Measurements from ENCODE around the gene PKMYT1.
"Not testable (repeated sequence)": the region's sequence is repeated elsewhere in the genome, so short reads cannot be mapped to it uniquely, and the experiment has no call there.

The PKMYT1 gene

DNA sequence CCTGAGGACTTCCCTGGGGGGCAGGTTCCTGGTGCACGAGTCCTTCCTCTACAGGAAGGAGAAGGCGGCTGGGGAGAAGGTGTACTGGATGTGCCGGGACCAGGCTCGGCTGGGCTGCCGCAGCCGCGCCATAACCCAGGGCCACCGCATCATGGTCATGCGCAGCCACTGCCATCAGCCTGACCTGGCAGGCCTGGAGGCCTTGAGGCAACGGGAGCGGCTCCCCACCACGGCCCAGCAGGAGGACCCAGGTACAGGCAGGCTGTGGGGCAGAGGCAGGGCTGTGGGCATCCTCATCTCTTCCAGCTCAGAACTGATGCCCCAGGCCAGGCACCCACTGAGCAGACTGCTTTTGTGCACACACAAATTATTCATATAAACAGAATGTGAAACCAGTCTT, 42.0 kb downstream of the PKMYT1 start:
- H3K4me3 ChIP-seq (ENCODE audit: low read depth, low read length): no peak overlapping the region

GRCh38 chr16:2937170-2937569, 43.1 kb downstream of the PKMYT1 start:
- H3K4me3 ChIP-seq (ENCODE audit: low read depth, low read length): no peak overlapping the region

DNA sequence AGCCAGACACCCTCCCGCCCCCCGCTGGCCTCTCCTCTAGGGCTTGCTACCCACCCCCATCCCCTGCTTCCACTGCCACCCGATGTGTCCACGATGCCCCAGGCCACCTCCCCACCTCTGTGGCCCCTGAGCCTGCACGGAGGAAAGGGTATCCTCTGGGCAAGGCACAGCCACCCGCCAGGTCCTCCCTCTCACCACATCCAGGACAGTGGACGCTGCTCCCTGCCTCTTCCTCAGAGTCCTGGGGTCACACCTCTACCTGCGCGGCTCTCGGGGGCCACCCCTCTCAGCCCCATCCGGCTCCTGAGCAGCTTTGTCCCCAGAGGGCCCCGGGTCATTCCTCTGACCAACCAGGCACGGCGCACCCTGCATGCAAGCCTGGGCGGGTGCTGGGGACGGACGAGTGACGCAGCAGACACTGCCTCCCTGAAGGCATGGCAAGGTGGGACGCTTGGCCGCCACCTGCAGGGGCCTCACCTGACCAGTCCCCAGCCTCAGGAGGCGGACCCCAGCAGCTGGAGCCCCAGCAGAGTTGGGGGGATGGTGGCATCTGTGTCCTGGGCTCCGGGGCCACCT, 43.7 kb downstream of the PKMYT1 start:
- H3K4me3 ChIP-seq (ENCODE audit: low read depth, low read length): no peak overlapping the region

GRCh38 chr16:2934450-2934849, 45.8 kb downstream of the PKMYT1 start:
- H3K4me3 ChIP-seq (ENCODE audit: low read depth, low read length): no peak overlapping the region

DNA sequence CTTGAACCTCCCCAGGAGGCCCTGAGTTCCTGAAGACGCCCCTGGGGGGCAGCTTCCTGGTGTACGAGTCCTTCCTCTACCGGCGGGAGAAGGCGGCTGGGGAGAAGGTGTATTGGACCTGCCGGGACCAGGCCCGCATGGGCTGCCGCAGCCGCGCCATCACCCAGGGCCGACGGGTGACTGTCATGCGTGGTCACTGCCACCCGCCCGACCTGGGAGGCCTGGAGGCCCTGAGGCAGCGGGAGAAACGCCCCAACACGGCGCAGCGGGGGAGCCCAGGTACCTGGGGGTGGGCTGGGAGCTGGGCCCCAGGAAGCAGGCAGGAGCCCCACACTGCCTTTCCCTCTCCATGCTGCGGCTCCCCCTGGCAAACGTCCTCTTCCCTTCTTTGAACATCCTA, 46.5 kb downstream of the PKMYT1 start:
- H3K4me3 ChIP-seq (ENCODE audit: low read depth, low read length): no peak overlapping the region

- H3K4me3 ChIP-seq (ENCODE audit: low read depth, low read length): no peak overlapping the region
Measured at GRCh38 chr16:2933136-2933535, 47.1 kb downstream of the PKMYT1 start.

DNA sequence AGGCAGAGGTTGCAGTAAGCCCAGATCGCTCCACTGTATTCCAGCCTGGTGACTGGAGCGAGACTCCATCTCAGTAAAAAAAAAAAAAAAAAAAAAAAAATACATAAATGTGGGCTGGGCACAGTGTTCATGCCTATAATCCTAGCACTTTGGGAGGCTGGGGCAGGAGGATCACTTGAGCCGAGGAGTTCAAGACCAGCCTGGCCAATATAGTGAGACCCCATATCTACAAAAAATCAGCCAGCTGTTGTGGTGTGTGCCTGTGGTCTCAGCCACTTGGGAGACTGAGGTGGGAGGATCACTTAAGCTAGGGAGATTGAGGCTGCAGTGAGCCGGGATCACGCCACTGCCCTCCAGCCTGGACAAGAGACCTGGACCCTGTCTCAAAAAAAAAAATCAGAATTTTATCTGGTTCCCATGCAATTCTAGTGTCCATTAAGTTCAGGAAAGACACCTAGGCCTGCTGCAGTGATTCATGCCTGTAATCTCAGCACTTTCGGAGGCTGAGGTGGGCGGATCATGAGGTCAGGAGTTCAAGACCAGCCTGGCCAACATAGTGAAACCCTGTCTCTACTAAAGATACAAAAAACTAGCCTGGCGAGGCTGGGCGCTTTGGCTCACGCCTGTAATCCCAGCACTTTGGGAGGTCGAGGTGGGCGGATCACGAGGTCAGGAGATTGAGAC, 48.9 kb downstream of the PKMYT1 start:
- not testable (repeated sequence) for H3K4me3 ChIP-seq (ENCODE audit: low read depth, low read length)

- H3K4me3 ChIP-seq (ENCODE audit: low read depth, low read length): no peak overlapping the region
Measured at GRCh38 chr16:2930236-2930635, 50.0 kb downstream of the PKMYT1 start.

DNA sequence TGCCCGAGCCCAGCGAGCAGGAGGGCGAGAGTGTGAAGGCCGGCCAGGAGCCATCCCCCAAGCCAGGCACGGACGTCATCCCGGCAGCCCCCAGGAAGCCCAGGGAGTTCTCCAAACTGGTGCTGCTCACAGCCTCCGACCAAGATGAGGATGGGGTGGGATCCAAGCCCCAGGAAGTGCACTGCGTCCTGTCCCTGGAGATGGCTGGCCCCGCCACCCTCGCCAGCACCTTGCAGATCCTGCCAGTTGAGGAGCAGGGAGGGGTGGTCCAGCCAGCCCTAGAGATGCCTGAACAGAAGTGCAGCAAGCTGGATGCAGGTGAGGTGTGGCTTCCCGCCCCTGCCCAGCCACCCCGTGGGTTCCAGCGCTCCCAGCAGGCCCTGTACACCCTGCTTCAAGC, 50.6 kb downstream of the PKMYT1 start:
- H3K4me3 ChIP-seq (ENCODE audit: low read depth, low read length): no peak overlapping the region

- no peak overlapping the region for H3K4me3 ChIP-seq (ENCODE audit: low read depth, low read length)
Measured at GRCh38 chr16:2928796-2929195, 51.5 kb downstream of the PKMYT1 start.

DNA sequence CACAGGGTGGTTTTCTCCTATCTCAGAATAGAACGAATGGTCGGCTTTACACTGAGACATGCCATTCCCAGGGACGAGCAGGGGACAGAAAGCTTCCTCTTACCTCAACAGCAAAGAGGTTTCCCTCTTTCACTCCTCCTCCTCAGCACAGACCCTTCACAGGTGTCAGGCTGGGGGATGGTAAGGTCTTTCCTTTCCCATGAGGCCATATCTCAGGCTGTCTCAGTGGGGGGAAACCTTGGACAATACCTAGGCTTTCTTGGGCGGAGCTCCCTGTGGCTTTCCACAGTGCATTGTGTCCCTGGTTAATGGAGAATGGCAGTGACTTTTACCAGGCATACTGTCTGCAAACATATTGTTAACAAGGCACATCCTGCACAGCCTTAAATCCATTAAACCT, 52.1 kb downstream of the PKMYT1 start:
- not testable (repeated sequence) for H3K4me3 ChIP-seq (ENCODE audit: low read depth, low read length)

- no peak overlapping the region for H3K4me3 ChIP-seq (ENCODE audit: low read depth, low read length)
Measured at GRCh38 chr16:2927010-2927646, 53.1 kb downstream of the PKMYT1 start.

DNA sequence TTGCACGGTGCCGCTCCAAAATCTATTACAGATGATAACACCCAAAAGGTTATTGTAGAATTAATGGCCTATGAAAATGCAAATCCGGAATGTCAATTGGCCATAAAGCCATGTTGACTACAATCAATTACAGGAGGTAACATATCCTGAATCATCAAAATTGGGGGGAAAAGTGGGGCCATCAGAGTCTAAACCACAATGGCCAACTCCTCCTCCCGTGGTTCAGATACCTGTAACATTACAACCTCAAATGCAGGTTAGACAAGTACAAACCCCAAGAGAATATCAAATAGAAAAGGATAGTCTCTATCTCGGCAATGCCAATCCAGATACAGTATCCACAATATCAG, 53.6 kb downstream of the PKMYT1 start:
- H3K4me3 ChIP-seq (ENCODE audit: low read depth, low read length): no peak overlapping the region

DNA sequence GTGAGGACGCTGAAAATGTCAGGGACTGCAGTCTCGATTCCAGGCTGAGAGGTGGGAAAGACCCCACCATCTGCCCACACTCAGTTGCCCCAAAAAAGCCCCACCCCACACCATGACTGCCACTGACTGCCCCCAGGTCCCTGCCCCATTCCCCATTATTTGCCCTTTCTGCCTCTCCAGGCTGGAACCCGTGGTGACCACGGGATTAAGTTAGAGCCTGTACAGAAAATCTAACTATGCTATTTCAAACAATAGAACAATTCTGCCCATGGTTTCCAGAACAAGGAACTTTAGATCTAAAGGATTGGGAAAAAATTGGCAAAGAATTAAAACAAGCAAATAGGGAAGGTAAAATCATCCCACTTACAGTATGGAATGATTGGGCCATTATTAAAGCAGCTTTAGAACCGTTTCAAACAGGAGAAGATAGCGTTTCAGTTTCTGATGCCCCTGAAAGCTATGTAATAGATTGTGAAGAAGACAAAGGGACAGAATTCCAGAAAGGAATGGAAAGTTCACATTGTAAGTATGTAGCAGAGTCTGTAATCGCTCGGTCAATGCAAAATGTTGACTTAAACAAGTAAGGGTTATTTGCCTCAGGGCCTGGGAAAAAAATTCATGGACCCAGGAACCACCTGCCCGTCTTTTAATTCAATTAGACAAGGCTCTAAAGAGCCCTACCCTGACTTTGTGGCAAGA, 54.1 kb downstream of the PKMYT1 start:
- no peak overlapping the region for H3K4me3 ChIP-seq (ENCODE audit: low read depth, low read length)

DNA sequence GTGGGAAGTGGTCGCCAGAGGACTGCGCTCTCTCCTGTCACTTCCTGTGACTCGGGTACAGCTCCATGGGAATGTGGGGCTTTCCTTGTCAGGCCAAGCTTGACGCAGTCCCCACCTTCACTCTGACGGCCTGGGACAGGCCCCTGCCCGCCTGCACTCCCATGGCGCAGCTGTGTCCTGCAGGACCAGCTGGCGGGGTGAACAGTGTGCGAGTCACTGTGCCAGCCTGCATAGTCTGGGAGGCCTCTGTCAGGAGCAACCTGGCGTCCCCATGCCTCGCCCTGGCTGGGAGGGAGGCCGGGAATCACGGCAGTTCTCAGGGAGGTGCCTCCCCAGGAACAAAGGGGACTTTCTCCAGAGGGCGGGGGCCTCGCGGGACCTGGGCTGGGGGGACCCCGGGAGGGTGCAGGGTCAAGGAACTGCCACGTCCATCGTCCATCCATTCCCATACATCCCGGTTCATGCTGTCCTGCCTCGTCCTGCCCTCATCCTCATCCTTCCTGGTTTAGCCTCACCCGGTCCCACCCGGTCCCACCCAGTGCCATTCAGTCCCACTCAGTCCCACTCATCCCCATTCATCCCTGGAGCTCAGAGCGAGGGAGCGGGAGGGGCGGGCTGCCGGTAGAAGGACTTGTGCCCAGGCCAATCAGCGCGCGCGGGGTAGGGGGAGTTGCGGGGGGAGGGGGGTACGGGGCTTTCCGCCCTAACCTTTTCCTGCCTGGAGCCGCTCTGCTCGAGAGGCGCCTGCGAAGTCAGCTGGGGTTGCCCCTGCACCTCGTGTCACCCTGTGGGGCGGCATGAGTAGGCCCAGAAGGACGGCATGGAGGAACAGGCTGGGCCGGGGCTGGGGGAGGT, 55.1 kb downstream of the PKMYT1 start:
- no peak overlapping the region for H3K4me3 ChIP-seq (ENCODE audit: low read depth, low read length)

DNA sequence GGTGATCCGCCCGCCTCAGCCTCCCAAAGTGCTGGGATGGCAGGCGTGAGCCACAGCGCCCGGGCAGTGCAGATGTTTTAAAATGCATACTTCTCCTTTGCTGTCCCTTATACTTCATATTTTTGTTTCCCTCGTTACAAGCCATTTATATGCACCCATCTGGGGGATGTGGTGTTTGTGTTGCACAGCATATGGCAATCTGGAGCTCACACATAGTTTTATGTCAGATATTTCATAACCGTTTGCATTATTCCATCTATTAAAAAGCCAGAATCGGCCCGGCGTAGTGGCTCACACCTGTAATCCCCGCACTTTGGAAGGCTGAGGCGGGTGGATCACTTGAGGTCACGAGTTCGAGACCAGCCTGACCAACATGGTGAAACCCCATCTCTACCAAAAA, 56.8 kb downstream of the PKMYT1 start:
- no peak overlapping the region for H3K4me3 ChIP-seq (ENCODE audit: low read depth, low read length)

All from iPS-11a (cell line).